ENCODE data around the gene AGBL5. TPM values are rescaled to one million over a fixed set of nuclear protein-coding genes. Genes with fewer than 3 reads are reported as not detected.

AGBL5 gene
- total and polyA plus RNA-seq, 2 of the 13 experiments (the other 11 are each of a cell fraction or from before 2014, with no cell fraction given) = 55.9 to 73.3 TPM

- no peak for TF ChIP-seq IRF9 (CRISPR knock-in tag; IDR thresholded peaks at IDR 0.05; ENCODE audit: borderline replicate concordance)
Observed at GRCh38 chr2:27085062-27085672, 33.7 kb downstream of the AGBL5 start (continued).

GRCh38 chr2:27085673-27086089 is 34.2 kb downstream of the AGBL5 start:
- BruUV-seq (replicated peaks) = no TSS peak
- CTCF ChIA-PET (ENCODE audit: low intra/inter-chr PET ratio, low total read pairs) = interaction anchor here (1.3 to 2.0 kb wide), 3 partner anchors 13 to 106 kb away, joined by 3 to 9 read pairs (median 6); no protein-coding TSS in a partner anchor
- FAIRE-seq (no peak), ATAC-seq (peak; percentile 6), DNase-seq (ENCODE audit: low spot score) (no peak)
- Histone ChIP-seq H3K4me1 (ENCODE audit: insufficient read depth, low read length) (peaks cover 74% of the 10 kb centered on the region), H3K27me3 (ENCODE audit: control insufficient read depth in 1 of 2, insufficient read depth in 2 of 2, low read length in 2 of 2) (no peaks in the 10 kb centered on the region), H3K36me3 (replicated peaks in 1 of 2; ENCODE audit: control insufficient read depth in 1 of 2, insufficient read depth in 2 of 2, low read length in 2 of 2) (no peaks in the 10 kb centered on the region; a peak in 3 of 5 replicates), H3K4me2 (ENCODE audit: low read depth, low read length) (peak overlapping the region; percentile 84), H3K27ac (ENCODE audit: extremely low read length, insufficient read depth, low read length) (peak overlapping the region; percentile 65), H3K9me3 (ENCODE audit: low read length) (no peaks in the 10 kb centered on the region), H3K4me3 (replicated peaks in 1 of 3; ENCODE audit: insufficient read depth in 1 of 3, low read depth in 2 of 3, low read length in 3 of 3) (peak overlapping the region; percentile 51 to 77 (median 53)), H3K9ac (ENCODE audit: insufficient read depth, low read depth, low read length) (peak overlapping the region; percentile 63), H3K79me2 (ENCODE audit: insufficient read depth, low read length) (peaks cover 36% of the 10 kb centered on the region), H4K20me1 (ENCODE audit: insufficient read depth, low read length) (no peaks in the 10 kb centered on the region), H2AFZ (ENCODE audit: low read length) (no peak overlapping the region)
- WGBS (ENCODE audit: low lambda C conversion rate) = 52% methylated on average over 20 of the region's 38 CpGs
- intact Hi-C loops (cut with micrococcal nuclease; ENCODE audit: unreplicated experiment) (loop anchor here (1.0 to 10.0 kb wide), 4 partner anchors 35 to 1162 kb away; partner anchors contain the start of gene TMEM214), in situ Hi-C loops (cut with HindIII; ENCODE audit: extremely low pct_ligation_motif_present, low pct_unique_long_range_greater_than_20kb) (no loop called here)
- POLR2A ChIA-PET = interaction anchor here (0.6 to 9.2 kb wide), 6 partner anchors 10 to 126 kb away, joined by 3 to 106 read pairs (median 11); partner anchors contain the start of genes ABHD1, AGBL5, OST4 and PREB
- peak; percentile 27 for TF ChIP-seq RBM39 (IDR thresholded peaks at IDR 0.05; ENCODE audit: low read depth, low read length, poor library complexity, severe bottlenecking)
- no peak for TF ChIP-seq ZNF549 (CRISPR knock-in tag; IDR thresholded peaks at IDR 0.05)
- TF ChIP-seq ZNF547 (CRISPR knock-in tag; IDR thresholded peaks at IDR 0.05) = no peak
- no peak for TF ChIP-seq U2AF1 (optimal IDR thresholded peaks at IDR 0.05; ENCODE audit: low read depth, low read length)
- TF ChIP-seq CHCHD3 (CRISPR knock-in tag; IDR thresholded peaks at IDR 0.05) = no peak
- TF ChIP-seq HNRNPK (IDR thresholded peaks at IDR 0.05; ENCODE audit: low read depth, low read length, poor library complexity, severe bottlenecking) = no peak
- TF ChIP-seq ZBTB3 (CRISPR knock-in tag; IDR thresholded peaks at IDR 0.05; ENCODE audit: borderline replicate concordance, low read depth) = no peak
- TF ChIP-seq, protein P1, sequence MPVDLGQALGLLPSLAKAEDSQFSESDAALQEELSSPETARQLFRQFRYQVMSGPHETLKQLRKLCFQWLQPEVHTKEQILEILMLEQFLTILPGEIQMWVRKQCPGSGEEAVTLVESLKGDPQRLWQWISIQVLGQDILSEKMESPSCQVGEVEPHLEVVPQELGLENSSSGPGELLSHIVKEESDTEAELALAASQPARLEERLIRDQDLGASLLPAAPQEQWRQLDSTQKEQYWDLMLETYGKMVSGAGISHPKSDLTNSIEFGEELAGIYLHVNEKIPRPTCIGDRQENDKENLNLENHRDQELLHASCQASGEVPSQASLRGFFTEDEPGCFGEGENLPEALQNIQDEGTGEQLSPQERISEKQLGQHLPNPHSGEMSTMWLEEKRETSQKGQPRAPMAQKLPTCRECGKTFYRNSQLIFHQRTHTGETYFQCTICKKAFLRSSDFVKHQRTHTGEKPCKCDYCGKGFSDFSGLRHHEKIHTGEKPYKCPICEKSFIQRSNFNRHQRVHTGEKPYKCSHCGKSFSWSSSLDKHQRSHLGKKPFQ (CRISPR knock-in tag; IDR thresholded peaks at IDR 0.05; ENCODE audit: insufficient replicate concordance) = no peak
- TF ChIP-seq REXO4 (CRISPR knock-in tag; IDR thresholded peaks at IDR 0.05; ENCODE audit: borderline replicate concordance) = no peak
- TF ChIP-seq NBN (conservative IDR thresholded peaks at IDR 0.05) = no peak
- TF ChIP-seq, protein P2, sequence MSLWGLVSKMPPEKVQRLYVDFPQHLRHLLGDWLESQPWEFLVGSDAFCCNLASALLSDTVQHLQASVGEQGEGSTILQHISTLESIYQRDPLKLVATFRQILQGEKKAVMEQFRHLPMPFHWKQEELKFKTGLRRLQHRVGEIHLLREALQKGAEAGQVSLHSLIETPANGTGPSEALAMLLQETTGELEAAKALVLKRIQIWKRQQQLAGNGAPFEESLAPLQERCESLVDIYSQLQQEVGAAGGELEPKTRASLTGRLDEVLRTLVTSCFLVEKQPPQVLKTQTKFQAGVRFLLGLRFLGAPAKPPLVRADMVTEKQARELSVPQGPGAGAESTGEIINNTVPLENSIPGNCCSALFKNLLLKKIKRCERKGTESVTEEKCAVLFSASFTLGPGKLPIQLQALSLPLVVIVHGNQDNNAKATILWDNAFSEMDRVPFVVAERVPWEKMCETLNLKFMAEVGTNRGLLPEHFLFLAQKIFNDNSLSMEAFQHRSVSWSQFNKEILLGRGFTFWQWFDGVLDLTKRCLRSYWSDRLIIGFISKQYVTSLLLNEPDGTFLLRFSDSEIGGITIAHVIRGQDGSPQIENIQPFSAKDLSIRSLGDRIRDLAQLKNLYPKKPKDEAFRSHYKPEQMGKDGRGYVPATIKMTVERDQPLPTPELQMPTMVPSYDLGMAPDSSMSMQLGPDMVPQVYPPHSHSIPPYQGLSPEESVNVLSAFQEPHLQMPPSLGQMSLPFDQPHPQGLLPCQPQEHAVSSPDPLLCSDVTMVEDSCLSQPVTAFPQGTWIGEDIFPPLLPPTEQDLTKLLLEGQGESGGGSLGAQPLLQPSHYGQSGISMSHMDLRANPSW (CRISPR knock-in tag; IDR thresholded peaks at IDR 0.05; ENCODE audit: borderline replicate concordance) = no peak
- TF ChIP-seq GATA4 (IDR thresholded peaks at IDR 0.05; ENCODE audit: borderline replicate concordance, low read depth) = no peak
- no peak for TF ChIP-seq TOE1 (CRISPR knock-in tag; IDR thresholded peaks at IDR 0.05)
- 0 out of 2 replicates have a peak, but pooled peaks have one; percentile 23 for TF ChIP-seq CBFB (CRISPR knock-in tag; IDR thresholded peaks at IDR 0.05)
- no peak for TF ChIP-seq PHB2 (IDR thresholded peaks at IDR 0.05; ENCODE audit: partially characterized antibody)
- TF ChIP-seq MIER2 (CRISPR knock-in tag; IDR thresholded peaks at IDR 0.05) = no peak

Data from HepG2 (cell line).